ENCODE results near the gene ZNF655. TPM values are rescaled to one million over a fixed set of nuclear protein-coding genes. Genes with fewer than 3 reads are reported as not detected.

The ZNF655 gene
- polyA plus RNA-seq, 3 donors = 61.6 to 151 (median 62.2) TPM

GRCh38 chr7:99571768-99572167 is 13.3 kb downstream of the ZNF655 start:
- no peaks in the 10 kb centered on the region for H3K27me3 ChIP-seq (ENCODE audit: control insufficient read depth in 2 of 2, insufficient read depth in 2 of 2, low read length in 2 of 2)
- DNase-seq = no peak
- no peak overlapping the region for H3K4me3 ChIP-seq (replicated peaks in 1 of 3; ENCODE audit: low read depth in 2 of 3, low read length in 3 of 3)
- H2AFZ ChIP-seq (ENCODE audit: insufficient read depth, low read depth, low read length, poor library complexity, severe bottlenecking) = no peak overlapping the region
- no peaks in the 10 kb centered on the region for H3K9me3 ChIP-seq (replicated peaks in 1 of 2; ENCODE audit: control insufficient read depth in 1 of 2, insufficient read depth in 1 of 2, low read length in 2 of 2)
- no peak overlapping the region for H3K9ac ChIP-seq (ENCODE audit: insufficient read depth, low read length, poor library complexity, severe bottlenecking)
- H3K36me3 ChIP-seq (replicated peaks in 1 of 2; ENCODE audit: control insufficient read depth in 1 of 2, insufficient read depth in 2 of 2, low read length in 2 of 2) = peaks cover 44 to 69% of the 10 kb centered on the region in 2 donors
- intact Hi-C loops (cut with micrococcal nuclease) = no loop called here
- Mint-ChIP-seq H3K4me3 (no peak overlapping the region), H3K27me3 (ENCODE audit: low read depth in 3 of 3) (no peaks in the 10 kb centered on the region), H3K4me1 (no peaks in the 10 kb centered on the region), H3K9me3 (no peaks in the 10 kb centered on the region), H3K36me3 (peaks cover 53 to 70% of the 10 kb centered on the region in 2 donors), H3K27ac (peak overlapping the region in 1 of 7 donors; percentile 38)
- H3K4me1 ChIP-seq (ENCODE audit: control insufficient read depth in 1 of 2, insufficient read depth in 2 of 2, low read length in 2 of 2) = no peaks in the 10 kb centered on the region
- H4K20me1 ChIP-seq (ENCODE audit: insufficient read depth, low read length) = peaks cover 4% of the 10 kb centered on the region
- no peaks in the 10 kb centered on the region for H3K79me2 ChIP-seq (ENCODE audit: insufficient read depth, low read length)
- H3K27ac ChIP-seq (ENCODE audit: low read depth in 1 of 2, low read length in 2 of 2) = no peak overlapping the region
- WGBS (ENCODE audit: insufficient coverage) = 100% methylated on average over 2 of the region's 3 CpGs
- H3K4me2 ChIP-seq (replicated peaks; ENCODE audit: extremely low read depth, low read length, poor library complexity, severe bottlenecking) = no peak overlapping the region
- no peak for TF ChIP-seq CTCF (IDR thresholded peaks at IDR 0.05)

GRCh38 chr7:99573257-99573656 is 14.8 kb downstream of the ZNF655 start:
- no peaks in the 10 kb centered on the region for H3K79me2 ChIP-seq (ENCODE audit: insufficient read depth, low read length)
- no peak overlapping the region for H3K27ac ChIP-seq (ENCODE audit: low read depth in 1 of 2, low read length in 2 of 2)
- no peaks in the 10 kb centered on the region for H3K4me1 Mint-ChIP-seq
- no peak overlapping the region for H3K9ac ChIP-seq (ENCODE audit: insufficient read depth, low read length, poor library complexity, severe bottlenecking)
- no peak overlapping the region for H3K27ac Mint-ChIP-seq
- H4K20me1 ChIP-seq (ENCODE audit: insufficient read depth, low read length) = peaks cover 4% of the 10 kb centered on the region
- H2AFZ ChIP-seq (ENCODE audit: insufficient read depth, low read depth, low read length, poor library complexity, severe bottlenecking) = no peak overlapping the region
- TF ChIP-seq CTCF (IDR thresholded peaks at IDR 0.05) = no peak
- H3K36me3 ChIP-seq (replicated peaks in 1 of 2; ENCODE audit: control insufficient read depth in 1 of 2, insufficient read depth in 2 of 2, low read length in 2 of 2) = peaks cover 44 to 57% of the 10 kb centered on the region in 2 donors
- H3K4me1 ChIP-seq (ENCODE audit: control insufficient read depth in 1 of 2, insufficient read depth in 2 of 2, low read length in 2 of 2) = no peaks in the 10 kb centered on the region
- intact Hi-C loops (cut with micrococcal nuclease) = no loop called here
- H3K9me3 Mint-ChIP-seq = no peaks in the 10 kb centered on the region
- no peaks in the 10 kb centered on the region for H3K9me3 ChIP-seq (replicated peaks in 1 of 2; ENCODE audit: control insufficient read depth in 1 of 2, insufficient read depth in 1 of 2, low read length in 2 of 2)
- no peak overlapping the region for H3K4me2 ChIP-seq (replicated peaks; ENCODE audit: extremely low read depth, low read length, poor library complexity, severe bottlenecking)
- H3K27me3 Mint-ChIP-seq (ENCODE audit: low read depth in 3 of 3) = peaks cover 0 to 1% (median 0%) of the 10 kb centered on the region in 3 donors
- no peak overlapping the region for H3K4me3 Mint-ChIP-seq
- peaks cover 47 to 55% of the 10 kb centered on the region in 2 donors for H3K36me3 Mint-ChIP-seq
- no CpG with 5 or more reads among the region's 1 CpG for WGBS (ENCODE audit: insufficient coverage)
- H3K27me3 ChIP-seq (ENCODE audit: control insufficient read depth in 2 of 2, insufficient read depth in 2 of 2, low read length in 2 of 2) = no peaks in the 10 kb centered on the region
- DNase-seq = no peak
- no peak overlapping the region for H3K4me3 ChIP-seq (replicated peaks in 1 of 3; ENCODE audit: low read depth in 2 of 3, low read length in 3 of 3)

All from CD14-positive monocyte (primary cell).